Aorta (tissue), 5 donors: ENCODE measurements around the gene CGNL1. TPM values are rescaled to one million over a fixed set of nuclear protein-coding genes. Genes with fewer than 3 reads are reported as not detected.

Source experiments
- ATAC-seq: fragments of 200-7000 bp; cut with Tn5 transposase; one replicate; pipeline ENCODE4 v1.9.1; 2022; ENCODE audit warnings: moderate library complexity; ENCODE audit not compliant: low FRiP score
- DNase-seq, 2 donors: peaks; one replicate each; pipeline ENCODE4 v3.0.0-alpha.2; 2020
- H3K27ac ChIP-seq, 2 donors: one replicate each; pipeline ENCODE4 v1.5.1; 2013; ENCODE audit warnings: low read length in 2 of 2, mild to moderate bottlenecking in 2 of 2, moderate library complexity in 2 of 2, control low read depth in 1 of 2, inconsistent platforms in 1 of 2, low read depth in 1 of 2
- H3K27me3 ChIP-seq, 2 donors: one replicate each; pipeline ENCODE4 v1.6.1; 2013; ENCODE audit warnings: control low read depth in 1 of 2, low read length in 1 of 2, mild to moderate bottlenecking in 1 of 2, moderate library complexity in 1 of 2; ENCODE audit not compliant: insufficient read depth in 2 of 2, control insufficient read depth in 1 of 2
- H3K36me3 ChIP-seq, 2 donors: one replicate each; pipeline ENCODE4 v1.6.1; 2013; ENCODE audit warnings: control low read depth in 1 of 2, low read length in 1 of 2, mild to moderate bottlenecking in 1 of 2; ENCODE audit not compliant: insufficient read depth in 2 of 2, control insufficient read depth in 1 of 2
- H3K4me1 ChIP-seq, 2 donors: one replicate each; pipeline ENCODE4 v1.6.1; 2013; ENCODE audit warnings: low read length in 2 of 2, control low read depth in 1 of 2, mild to moderate bottlenecking in 1 of 2, moderate library complexity in 1 of 2; ENCODE audit not compliant: insufficient read depth in 2 of 2, control insufficient read depth in 1 of 2
- H3K4me3 ChIP-seq, 2 donors: one replicate each; pipeline ENCODE4 v1.5.1; 2013; ENCODE audit warnings: low read length in 2 of 2, control low read depth in 1 of 2, mild to moderate bottlenecking in 1 of 2
- H3K9me3 ChIP-seq: one replicate; pipeline ENCODE4 v1.6.1; 2013; ENCODE audit warnings: mild to moderate bottlenecking, low read length; ENCODE audit not compliant: control insufficient read depth
- WGBS, 2 donors: extraction: QIAGEN DNeasy Blood & Tissue Kit; methylation state at CpG; one replicate each; pipeline ENCODE4 v1.1.7; 2013; 5-methylcytosine and 5-hydroxymethylcytosine counted together
- intact Hi-C, 2 donors: fragments of 100-400 bp; cut with DNase I; formaldehyde crosslinking; loops; one replicate each; pipeline versions ENCODE4 v1.14.2 to v1.15.0; 2022
- polyA plus RNA-seq, 2 donors: library from polyadenylated mRNA; stranded (reverse); fragments of 200-250 nt; gene quantifications; one replicate each; pipeline ENCODE4 v1.2.3, GENCODE V29; 2013
- total RNA-seq, 2 donors: library from RNA; stranded (reverse); fragmentation: NEBNext Ultra II Directional; extraction: Animal tissue kit (Norgen Biotek cat#: 25700); gene quantifications; one replicate each; pipeline ENCODE4 v1.2.1, GENCODE V29; 2021
- donor health status: healthy with polysubstance abuse.
- donor health status: Bipolar disorder and iron deficiency.
- donor health status: DM: no; HTN: no; CAD: no.
- donor health status: DM: no; HTN: no; CAD: no.
- donor health status: DM: yes; HTN: yes; CAD: no.

Gene CGNL1
- total and polyA plus RNA-seq, 4 donors: 4.1 to 46.3 (median 12.4) TPM

GRCh38 chr15:57556040-57556439 is 179.7 kb downstream of the CGNL1 start:
- no peaks in the 10 kb centered on the region for H3K36me3 ChIP-seq
- DNase-seq: no peak
- no peak overlapping the region for H3K4me3 ChIP-seq
- ATAC-seq: no peak
- no peaks in the 10 kb centered on the region for H3K27me3 ChIP-seq
- H3K9me3 ChIP-seq: no peaks in the 10 kb centered on the region
- intact Hi-C loops: loop anchor here (10.0 kb wide), 2 partner anchors 179 to 629 kb away; no protein-coding TSS in a partner anchor
- 87 to 96% methylated on average over 9 of the region's 9 CpGs for WGBS, 2 donors
- no peak overlapping the region for H3K27ac ChIP-seq
- H3K4me1 ChIP-seq: no peaks in the 10 kb centered on the region

DNA sequence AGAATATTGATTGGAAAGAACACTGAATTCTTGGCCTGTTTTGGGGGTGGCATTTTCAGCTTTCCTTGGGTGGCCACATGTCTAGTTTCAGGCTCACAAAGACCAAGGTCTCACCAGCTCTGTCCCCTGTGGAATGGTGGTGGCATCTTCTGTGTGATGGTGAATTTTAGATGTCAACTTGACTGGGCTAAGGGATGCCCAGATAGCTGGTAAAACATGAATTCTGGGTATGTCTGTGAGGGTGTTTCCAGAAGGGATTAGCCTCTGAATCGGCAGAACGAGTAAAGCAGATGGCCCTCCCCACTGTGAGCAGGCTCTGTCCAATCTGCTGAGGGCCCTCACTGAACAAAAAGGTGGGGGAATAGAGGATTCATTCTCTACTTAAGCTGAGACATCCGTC is 181.0 kb downstream of the CGNL1 start:
- DNase-seq: no peak
- Histone ChIP-seq H3K36me3 (no peaks in the 10 kb centered on the region), H3K4me1 (no peaks in the 10 kb centered on the region), H3K9me3 (no peaks in the 10 kb centered on the region), H3K27me3 (no peaks in the 10 kb centered on the region), H3K27ac (no peak overlapping the region), H3K4me3 (no peak overlapping the region)
- ATAC-seq: no peak
- WGBS, 2 donors: 93 to 96% methylated on average over 3 of the region's 3 CpGs
- intact Hi-C loops: loop anchor here (10.0 kb wide), 2 partner anchors 178 to 628 kb away; no protein-coding TSS in a partner anchor

DNA sequence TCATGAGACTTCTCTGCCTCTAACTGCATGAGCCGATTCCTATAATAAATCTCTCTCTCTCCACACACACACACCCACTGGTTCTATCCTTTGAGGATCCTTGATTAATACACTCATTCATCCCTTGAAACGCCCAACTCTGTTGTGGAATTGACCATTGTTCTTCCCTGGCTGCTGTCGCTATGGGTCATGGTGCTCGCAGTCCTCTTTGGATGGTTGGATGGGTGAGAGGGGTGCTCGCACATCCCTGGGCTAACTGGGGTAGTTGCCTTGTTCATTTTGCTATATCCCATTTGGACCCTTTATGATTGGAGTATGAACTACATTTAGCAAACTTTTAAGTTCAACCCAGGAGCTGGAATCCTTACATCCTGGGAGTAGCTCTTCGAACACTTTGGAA is 181.5 kb downstream of the CGNL1 start:
- 97% methylated on average over 6 of the region's 6 CpGs for WGBS, 2 donors
- no peak for ATAC-seq

DNA sequence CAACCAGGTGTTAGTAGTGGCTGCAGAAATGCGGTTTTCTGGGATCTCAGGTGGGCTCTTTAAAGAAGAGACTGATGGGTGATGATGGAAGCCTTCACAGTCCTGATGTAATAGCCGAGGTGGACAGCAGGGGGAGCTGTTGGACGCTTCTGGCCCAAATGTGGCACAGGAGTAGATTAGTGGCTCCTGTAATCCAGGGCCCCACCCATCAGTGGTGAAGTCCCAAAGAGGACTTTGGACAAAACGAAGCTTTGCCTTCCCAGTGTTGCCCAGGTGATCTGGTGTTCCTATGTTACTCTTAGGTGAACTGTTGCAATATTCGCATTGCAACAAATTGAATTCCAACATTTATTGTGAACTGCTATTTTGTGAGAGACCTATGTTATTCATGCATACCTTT is 183.6 kb downstream of the CGNL1 start:
- no peaks in the 10 kb centered on the region for H3K36me3 ChIP-seq
- WGBS, 2 donors: 29 to 38% methylated on average over 5 of the region's 5 CpGs
- no peaks in the 10 kb centered on the region for H3K9me3 ChIP-seq
- no peak overlapping the region for H3K27ac ChIP-seq
- no peak overlapping the region for H3K4me3 ChIP-seq
- DNase-seq: peak; percentile 70 to 90
- H3K27me3 ChIP-seq: no peaks in the 10 kb centered on the region
- intact Hi-C loops: loop anchor here (2.0 to 10.0 kb wide), 7 partner anchors 75 to 625 kb away; partner anchors contain the start of gene ALDH1A2 (in 2 of the 2)
- peak; percentile 77 for ATAC-seq
- H3K4me1 ChIP-seq: no peaks in the 10 kb centered on the region

More for the DNA sequence above, 181.5 kb downstream of the CGNL1 start:
- no peak for DNase-seq
- Histone ChIP-seq H3K36me3 (no peaks in the 10 kb centered on the region), H3K27me3 (no peaks in the 10 kb centered on the region), H3K4me1 (no peaks in the 10 kb centered on the region), H3K4me3 (no peak overlapping the region), H3K9me3 (no peaks in the 10 kb centered on the region), H3K27ac (no peak overlapping the region)
- intact Hi-C loops: loop anchor here (10.0 kb wide), 2 partner anchors 177 to 627 kb away; no protein-coding TSS in a partner anchor

DNA sequence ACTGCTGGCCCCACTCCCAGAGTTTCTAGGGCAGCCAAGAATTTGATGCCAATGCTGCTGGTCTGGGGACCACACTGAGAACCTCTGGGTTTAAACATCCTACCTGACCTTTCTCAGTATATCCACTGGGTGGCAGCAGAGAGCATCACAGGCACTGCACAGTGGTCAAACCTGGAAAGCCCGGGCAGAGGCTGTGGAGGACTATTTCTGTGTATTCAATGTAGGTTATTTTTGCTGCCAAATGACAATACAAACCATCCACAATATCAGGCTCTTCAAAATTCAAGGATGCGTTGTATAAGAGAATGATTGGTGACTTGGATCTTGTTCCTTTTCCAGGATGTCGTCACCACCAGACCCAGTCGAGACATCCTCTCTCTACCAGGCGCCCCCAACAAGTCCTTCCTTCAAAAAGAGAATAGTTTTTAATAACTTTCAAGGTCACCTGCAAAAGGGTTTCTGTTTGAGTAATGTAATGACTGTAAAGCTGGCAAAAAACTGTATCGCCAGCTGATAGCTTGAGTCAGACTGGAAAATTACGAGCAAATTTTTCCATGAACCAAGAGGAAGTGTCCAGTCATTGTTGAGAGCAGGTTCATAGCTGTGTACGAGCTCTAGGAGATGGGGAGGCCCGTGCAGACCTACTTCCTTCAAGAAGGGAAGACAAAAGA is 184.9 kb downstream of the CGNL1 start:
- peak in 1 of 2 donors; percentile 70 for DNase-seq

GRCh38 chr15:57562196-57562769 is 186.0 kb downstream of the CGNL1 start:
- DNase-seq (no peak), ATAC-seq (no peak)
- Histone ChIP-seq H3K36me3 (no peaks in the 10 kb centered on the region), H3K27ac (no peak overlapping the region), H3K4me3 (no peak overlapping the region), H3K4me1 (no peaks in the 10 kb centered on the region), H3K27me3 (no peaks in the 10 kb centered on the region), H3K9me3 (no peaks in the 10 kb centered on the region)
- intact Hi-C loops: loop anchor here (5.0 to 10.0 kb wide), 2 partner anchors 503 to 505 kb away; partner anchors contain the start of gene ALDH1A2 (in 2 of the 2)
- WGBS, 2 donors: 84 to 86% methylated on average over 11 of the region's 11 CpGs

More for the DNA sequence above, 184.9 kb downstream of the CGNL1 start:
- 37 to 39% methylated on average over 9 of the region's 9 CpGs for WGBS, 2 donors
- Histone ChIP-seq H3K27me3 (no peaks in the 10 kb centered on the region), H3K4me3 (no peak overlapping the region), H3K9me3 (no peaks in the 10 kb centered on the region), H3K36me3 (no peaks in the 10 kb centered on the region), H3K27ac (no peak overlapping the region), H3K4me1 (no peaks in the 10 kb centered on the region)
- intact Hi-C loops: loop anchor here (1.0 to 10.0 kb wide), 6 partner anchors 51 to 506 kb away; partner anchors contain the start of gene ALDH1A2 (in 2 of the 2)
- ATAC-seq: peak; percentile 93

DNA sequence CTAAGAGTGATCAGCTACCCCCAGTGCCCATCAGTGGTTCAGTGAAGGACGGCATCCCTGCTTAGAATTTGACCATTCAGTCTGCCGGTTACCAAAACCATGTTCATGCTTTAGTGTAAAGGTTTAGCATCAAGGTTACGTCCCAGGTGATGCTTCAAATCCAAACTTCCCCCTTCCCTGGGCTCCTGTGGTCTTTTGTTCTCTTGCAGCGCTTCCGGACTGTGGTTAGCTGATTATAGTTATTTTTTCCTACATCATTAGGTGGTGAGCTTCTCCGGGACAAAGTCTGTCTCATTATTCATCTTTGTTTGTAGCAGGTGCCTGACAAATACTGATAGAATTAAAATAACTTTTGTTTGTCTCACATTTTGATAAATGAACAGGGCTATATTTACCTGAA is 187.1 kb downstream of the CGNL1 start:
- ATAC-seq: no peak

DNA sequence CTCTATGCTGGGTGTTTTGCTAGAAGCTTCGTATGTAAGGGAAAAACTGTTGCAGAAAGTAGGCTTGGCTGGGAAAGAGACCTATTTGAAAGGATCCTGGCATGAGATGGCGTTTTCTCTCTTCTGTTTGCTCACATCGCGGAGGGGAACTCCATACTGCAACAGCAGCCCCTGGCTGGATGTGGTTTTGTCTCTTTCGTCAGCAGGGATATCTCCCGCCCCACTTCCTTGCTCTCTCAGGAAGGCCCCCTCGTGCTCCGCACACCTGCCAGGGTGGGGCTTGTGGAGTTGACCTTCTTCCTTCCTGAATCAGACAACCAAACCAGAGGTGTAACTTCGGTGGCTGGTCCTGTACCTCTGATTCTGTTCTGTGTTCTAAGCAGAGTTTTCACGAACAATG is 189.0 kb downstream of the CGNL1 start:
- Histone ChIP-seq H3K36me3 (no peaks in the 10 kb centered on the region), H3K9me3 (no peaks in the 10 kb centered on the region), H3K27me3 (no peaks in the 10 kb centered on the region), H3K4me1 (no peaks in the 10 kb centered on the region), H3K27ac (no peak overlapping the region), H3K4me3 (no peak overlapping the region)
- ATAC-seq: no peak
- no peak for DNase-seq
- 62 to 71% methylated on average over 10 of the region's 10 CpGs for WGBS, 2 donors
- intact Hi-C loops: loop anchor here in 1 of 2 donors (10.0 kb wide), 1 partner anchor 499 kb away; the partner anchor contains the start of gene ALDH1A2

More for the DNA sequence above, 187.1 kb downstream of the CGNL1 start:
- Histone ChIP-seq H3K36me3 (no peaks in the 10 kb centered on the region), H3K27ac (no peak overlapping the region), H3K9me3 (no peaks in the 10 kb centered on the region), H3K27me3 (no peaks in the 10 kb centered on the region), H3K4me3 (no peak overlapping the region), H3K4me1 (no peaks in the 10 kb centered on the region)
- no peak for DNase-seq
- 86 to 91% methylated on average over 6 of the region's 6 CpGs for WGBS, 2 donors
- intact Hi-C loops: loop anchor here (5.0 to 10.0 kb wide), 2 partner anchors 501 to 504 kb away; partner anchors contain the start of gene ALDH1A2 (in 2 of the 2)
